OCI-LY1 (cell line): Measurements from ENCODE around the gene PAK4.

Experiments
- H2AFZ ChIP-seq: fragments of 200-600 bp; sonication (generic), shearing (Covaris generic); 2 replicates; pipeline ENCODE4 v1.6.0; 2014; ENCODE audit warnings: antibody characterized with exemption, mild to moderate bottlenecking, low read length
- H3F3A ChIP-seq: fragments of 200-600 bp; sonication (generic), shearing (Covaris generic); 2 replicates; pipeline ENCODE4 v1.6.0; 2014; ENCODE audit warnings: mild to moderate bottlenecking, antibody characterized with exemption, low read length, moderate library complexity; ENCODE audit not compliant: insufficient read depth
- H3K27ac ChIP-seq: fragments of 200-600 bp; sonication (generic); 2 replicates; pipeline ENCODE4 v1.5.1; 2014; ENCODE audit warnings: low read length, mixed run types, mild to moderate bottlenecking, low read depth; ENCODE audit not compliant: poor library complexity, severe bottlenecking
- H3K27me3 ChIP-seq: fragments of 200-600 bp; sonication (generic); 2 replicates; pipeline ENCODE4 v1.6.0; 2014; ENCODE audit warnings: antibody characterized with exemption, mild to moderate bottlenecking, low read length, moderate library complexity; ENCODE audit not compliant: insufficient read depth
- H3K36me3 ChIP-seq: fragments of 200-600 bp; sonication (generic); 2 replicates; pipeline ENCODE4 v1.6.1; 2014; ENCODE audit warnings: mild to moderate bottlenecking, antibody characterized with exemption, low read length, moderate library complexity, mixed read lengths; ENCODE audit not compliant: insufficient read depth
- H3K4me1 ChIP-seq: fragments of 200-600 bp; sonication (generic); 2 replicates; pipeline ENCODE4 v1.5.1; 2014; ENCODE audit warnings: mild to moderate bottlenecking, low read length, moderate library complexity; ENCODE audit not compliant: insufficient read depth, severe bottlenecking
- H3K4me2 ChIP-seq: fragments of 200-600 bp; sonication (generic), shearing (Covaris generic); 2 replicates; pipeline ENCODE4 v1.6.1; 2014; ENCODE audit warnings: low read length
- H3K4me3 ChIP-seq: fragments of 200-600 bp; sonication (generic); 2 replicates; pipeline ENCODE4 v1.5.1; 2014; ENCODE audit warnings: low read length, low read depth, mild to moderate bottlenecking, mixed read lengths; ENCODE audit not compliant: poor library complexity, severe bottlenecking
- H3K79me2 ChIP-seq: fragments of 200-600 bp; shearing (Covaris generic); 2 replicates; pipeline ENCODE4 v1.6.1; 2016; ENCODE audit warnings: mixed run types, low read length, mixed read lengths; ENCODE audit not compliant: insufficient read depth
- H3K9ac ChIP-seq: fragments of 200-600 bp; sonication (generic), shearing (Covaris generic); 2 replicates; pipeline ENCODE4 v1.6.1; 2014; ENCODE audit warnings: mild to moderate bottlenecking, low read length, mixed read lengths
- H3K9me2 ChIP-seq: fragments of 200-600 bp; sonication (generic), shearing (Covaris generic); 2 replicates; pipeline ENCODE4 v1.6.1; 2014; ENCODE audit warnings: low read depth, mild to moderate bottlenecking, low read length, mixed read lengths
- H3K9me3 ChIP-seq: fragments of 200-600 bp; shearing (Covaris generic); 2 replicates; pipeline ENCODE4 v1.6.1; 2014; ENCODE audit warnings: low read length, mixed read lengths
- H4K20me1 ChIP-seq: fragments of 200-600 bp; sonication (generic), shearing (Covaris generic); 2 replicates; pipeline ENCODE4 v1.6.0; 2016; ENCODE audit warnings: mild to moderate bottlenecking, low read length; ENCODE audit not compliant: insufficient read depth
- EZH2 ChIP-seq: fragments of 200-600 bp; sonication (generic), shearing (Covaris generic); IDR thresholded peaks from 2 replicates; pipeline ENCODE4 v1.8.0; 2017; ENCODE audit warnings: borderline replicate concordance, mixed run types, mild to moderate bottlenecking, antibody characterized with exemption, low read length, moderate library complexity, mixed read lengths
- TF ChIP-seq, protein P1 (sequence below): fragments of 200-600 bp; sonication (generic), shearing (Covaris generic); IDR thresholded peaks from 2 replicates; pipeline ENCODE4 v1.5.1; 2017; ENCODE audit warnings: mild to moderate bottlenecking, antibody characterized with exemption, low read length, moderate library complexity, mixed read lengths

Gene PAK4

GRCh38 chr19:39171479-39172465 is 46.2 kb downstream of the PAK4 start:
- H3K9ac ChIP-seq = no peak overlapping the region
- no peaks in the 10 kb centered on the region for H3K79me2 ChIP-seq
- H3K4me2 ChIP-seq = no peak overlapping the region
- TF ChIP-seq, protein P1, sequence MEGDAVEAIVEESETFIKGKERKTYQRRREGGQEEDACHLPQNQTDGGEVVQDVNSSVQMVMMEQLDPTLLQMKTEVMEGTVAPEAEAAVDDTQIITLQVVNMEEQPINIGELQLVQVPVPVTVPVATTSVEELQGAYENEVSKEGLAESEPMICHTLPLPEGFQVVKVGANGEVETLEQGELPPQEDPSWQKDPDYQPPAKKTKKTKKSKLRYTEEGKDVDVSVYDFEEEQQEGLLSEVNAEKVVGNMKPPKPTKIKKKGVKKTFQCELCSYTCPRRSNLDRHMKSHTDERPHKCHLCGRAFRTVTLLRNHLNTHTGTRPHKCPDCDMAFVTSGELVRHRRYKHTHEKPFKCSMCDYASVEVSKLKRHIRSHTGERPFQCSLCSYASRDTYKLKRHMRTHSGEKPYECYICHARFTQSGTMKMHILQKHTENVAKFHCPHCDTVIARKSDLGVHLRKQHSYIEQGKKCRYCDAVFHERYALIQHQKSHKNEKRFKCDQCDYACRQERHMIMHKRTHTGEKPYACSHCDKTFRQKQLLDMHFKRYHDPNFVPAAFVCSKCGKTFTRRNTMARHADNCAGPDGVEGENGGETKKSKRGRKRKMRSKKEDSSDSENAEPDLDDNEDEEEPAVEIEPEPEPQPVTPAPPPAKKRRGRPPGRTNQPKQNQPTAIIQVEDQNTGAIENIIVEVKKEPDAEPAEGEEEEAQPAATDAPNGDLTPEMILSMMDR = no peak
- no peak for TF ChIP-seq EZH2
- no peaks in the 10 kb centered on the region for H3K9me2 ChIP-seq
- H3F3A ChIP-seq = no peaks in the 10 kb centered on the region
- no peaks in the 10 kb centered on the region for H3K9me3 ChIP-seq
- no peak overlapping the region for H2AFZ ChIP-seq
- no peaks in the 10 kb centered on the region for H3K36me3 ChIP-seq
- H3K27me3 ChIP-seq = no peaks in the 10 kb centered on the region
- H4K20me1 ChIP-seq = no peaks in the 10 kb centered on the region
- H3K27ac ChIP-seq = no peak overlapping the region
- no peaks in the 10 kb centered on the region for H3K4me1 ChIP-seq
- H3K4me3 ChIP-seq = no peak overlapping the region

DNA sequence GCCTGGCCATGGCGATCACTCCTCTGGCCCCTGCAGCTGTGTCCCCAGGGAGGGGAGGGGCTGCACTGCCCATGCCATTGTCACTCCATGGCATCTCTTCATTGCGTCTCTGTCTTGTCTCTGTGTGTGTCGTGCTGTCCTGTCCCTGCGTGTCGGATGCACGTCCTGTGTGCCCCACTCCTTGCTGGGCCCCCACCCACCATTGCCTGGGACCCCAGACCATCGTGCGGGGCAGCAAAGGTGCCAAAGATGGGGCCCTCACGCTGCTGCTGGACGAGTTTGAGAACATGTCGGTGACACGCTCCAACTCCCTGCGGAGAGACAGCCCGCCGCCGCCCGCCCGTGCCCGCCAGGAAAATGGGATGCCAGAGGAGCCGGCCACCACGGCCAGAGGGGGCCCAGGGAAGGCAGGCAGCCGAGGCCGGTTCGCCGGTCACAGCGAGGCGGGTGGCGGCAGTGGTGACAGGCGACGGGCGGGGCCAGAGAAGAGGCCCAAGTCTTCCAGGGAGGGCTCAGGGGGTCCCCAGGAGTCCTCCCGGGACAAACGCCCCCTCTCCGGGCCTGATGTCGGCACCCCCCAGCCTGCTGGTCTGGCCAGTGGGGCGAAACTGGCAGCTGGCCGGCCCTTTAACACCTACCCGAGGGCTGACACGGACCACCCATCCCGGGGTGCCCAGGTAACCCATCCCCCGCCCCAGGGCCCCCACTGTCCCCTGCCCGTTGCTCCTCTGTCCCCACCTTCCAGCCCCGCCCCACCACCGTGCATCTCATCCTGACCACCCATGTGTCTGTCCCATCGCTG is 47.3 kb downstream of the PAK4 start:
- H3K9me3 ChIP-seq = no peaks in the 10 kb centered on the region
- H3K36me3 ChIP-seq = no peaks in the 10 kb centered on the region
- no peaks in the 10 kb centered on the region for H3K9me2 ChIP-seq
- H2AFZ ChIP-seq = no peak overlapping the region
- no peaks in the 10 kb centered on the region for H4K20me1 ChIP-seq
- H3K27me3 ChIP-seq = no peaks in the 10 kb centered on the region
- H3F3A ChIP-seq = no peaks in the 10 kb centered on the region
- H3K27ac ChIP-seq = no peak overlapping the region
- no peak overlapping the region for H3K9ac ChIP-seq
- H3K4me1 ChIP-seq = no peaks in the 10 kb centered on the region
- no peak overlapping the region for H3K4me2 ChIP-seq
- H3K4me3 ChIP-seq = no peak overlapping the region
- TF ChIP-seq, protein P1 = no peak
- no peak for TF ChIP-seq EZH2
- H3K79me2 ChIP-seq = no peaks in the 10 kb centered on the region

- Histone ChIP-seq H3K9ac (no peak overlapping the region), H3K79me2 (no peaks in the 10 kb centered on the region), H3K4me3 (no peak overlapping the region), H4K20me1 (no peaks in the 10 kb centered on the region), H3F3A (no peaks in the 10 kb centered on the region), H3K36me3 (no peaks in the 10 kb centered on the region), H3K27me3 (no peaks in the 10 kb centered on the region), H3K27ac (no peak overlapping the region), H3K9me2 (no peaks in the 10 kb centered on the region), H3K4me2 (no peak overlapping the region), H3K9me3 (no peaks in the 10 kb centered on the region), H3K4me1 (no peaks in the 10 kb centered on the region), H2AFZ (no peak overlapping the region)
- TF ChIP-seq, protein P1 = no peak
These were observed 48.0 kb downstream of the PAK4 start for GRCh38 chr19:39173502-39173991.
